SKM-1 treated with dmso at 0.1 percent for 144 hours (cell line): Measurements from ENCODE around the gene GPALPP1.
"Not testable (repeated sequence)": the region's sequence is repeated elsewhere in the genome, so short reads cannot be mapped to it uniquely, and the experiment has no call there.

ENCODE experiments used
- DNase-seq: peaks from one replicate; lab custom pipeline; 2025; ENCODE audit not compliant: unreplicated experiment; lab: John Stamatoyannopoulos, UW

The GPALPP1 gene

DNA sequence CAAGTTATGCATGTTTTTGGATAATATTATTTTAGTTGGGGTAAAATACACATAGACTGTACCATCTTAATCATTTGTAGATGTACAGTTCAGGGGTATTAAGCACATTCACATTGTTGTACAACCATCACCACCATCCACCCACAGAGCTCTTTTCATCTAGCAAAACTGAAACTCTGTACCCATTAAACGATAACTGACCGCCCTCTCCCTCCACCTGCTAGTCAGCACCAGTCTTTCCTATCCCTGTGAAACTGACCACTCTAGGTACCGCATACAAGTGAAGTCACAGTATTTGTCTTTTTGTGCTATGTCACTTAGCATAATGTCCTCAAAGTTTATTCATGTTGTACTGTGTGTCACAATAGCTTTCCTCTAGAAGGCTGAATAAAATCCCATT lies 70.7 kb downstream of the GPALPP1 start:
- DNase-seq = no peak

DNA sequence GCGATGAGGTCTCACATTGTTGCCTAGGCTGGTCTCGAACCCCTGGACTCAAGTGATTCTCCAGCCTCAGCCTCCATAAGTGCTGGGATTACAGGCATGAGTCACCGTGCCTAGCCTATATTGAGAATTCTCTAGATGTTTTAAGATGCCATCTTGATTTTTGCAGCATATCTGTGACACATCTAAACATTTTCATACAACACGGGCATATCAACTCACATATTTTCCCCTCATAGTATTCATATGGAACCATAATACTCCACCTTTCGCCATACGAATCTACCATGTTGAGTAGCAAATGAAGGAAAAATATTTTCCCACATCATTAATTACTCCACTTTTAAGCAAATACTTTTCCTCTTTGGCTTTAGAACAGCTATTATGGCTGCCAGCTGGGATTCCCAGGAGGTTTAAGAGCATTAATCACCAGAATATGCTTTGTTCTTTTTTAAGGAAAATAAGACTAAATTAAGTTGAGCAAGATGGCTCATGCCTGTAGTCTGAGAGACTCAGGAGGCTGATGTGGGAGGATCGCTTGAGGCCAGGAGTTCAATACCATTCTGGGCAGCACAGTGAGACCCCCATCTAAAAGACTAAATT lies 74.0 kb downstream of the GPALPP1 start:
- no peak for DNase-seq

DNA sequence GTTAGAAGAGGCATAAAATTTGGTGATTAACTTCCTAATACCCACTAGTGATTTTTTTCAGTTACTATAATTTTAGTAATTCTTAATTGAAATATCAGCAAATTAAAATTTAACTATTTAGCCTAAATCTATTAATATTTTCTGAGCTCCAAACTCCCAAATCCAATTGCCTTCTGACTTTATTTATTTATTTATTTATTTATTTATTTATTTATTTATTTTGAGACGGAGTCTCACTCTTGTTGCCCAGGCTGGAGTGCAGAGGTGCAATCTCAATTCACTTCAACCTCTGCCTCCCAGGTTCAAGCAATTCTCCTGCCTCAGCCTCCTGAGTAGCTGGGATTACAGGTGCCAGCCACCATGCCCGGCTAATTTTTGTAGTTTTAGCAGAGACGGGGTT lies 74.6 kb downstream of the GPALPP1 start:
- DNase-seq = not testable (repeated sequence)

DNA sequence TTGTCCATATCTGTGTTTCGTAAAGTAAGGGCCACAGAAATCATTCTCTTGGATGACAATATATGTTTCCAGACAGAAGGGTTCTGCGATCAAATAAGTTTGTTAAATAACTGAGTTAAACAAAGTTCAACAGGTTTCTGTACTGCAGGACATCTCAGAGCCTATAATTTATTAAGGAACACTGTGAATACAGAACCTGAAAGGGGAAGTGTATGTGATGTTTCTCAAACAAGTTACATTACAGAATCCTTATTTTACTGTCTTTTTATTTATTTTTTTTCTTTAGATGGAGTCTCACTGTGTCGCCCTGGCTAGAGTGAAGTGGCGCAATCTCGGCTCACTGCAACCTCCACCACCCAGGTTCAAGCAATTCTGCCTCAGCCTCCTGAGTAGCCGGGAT lies 75.6 kb downstream of the GPALPP1 start:
- DNase-seq = no peak

DNA sequence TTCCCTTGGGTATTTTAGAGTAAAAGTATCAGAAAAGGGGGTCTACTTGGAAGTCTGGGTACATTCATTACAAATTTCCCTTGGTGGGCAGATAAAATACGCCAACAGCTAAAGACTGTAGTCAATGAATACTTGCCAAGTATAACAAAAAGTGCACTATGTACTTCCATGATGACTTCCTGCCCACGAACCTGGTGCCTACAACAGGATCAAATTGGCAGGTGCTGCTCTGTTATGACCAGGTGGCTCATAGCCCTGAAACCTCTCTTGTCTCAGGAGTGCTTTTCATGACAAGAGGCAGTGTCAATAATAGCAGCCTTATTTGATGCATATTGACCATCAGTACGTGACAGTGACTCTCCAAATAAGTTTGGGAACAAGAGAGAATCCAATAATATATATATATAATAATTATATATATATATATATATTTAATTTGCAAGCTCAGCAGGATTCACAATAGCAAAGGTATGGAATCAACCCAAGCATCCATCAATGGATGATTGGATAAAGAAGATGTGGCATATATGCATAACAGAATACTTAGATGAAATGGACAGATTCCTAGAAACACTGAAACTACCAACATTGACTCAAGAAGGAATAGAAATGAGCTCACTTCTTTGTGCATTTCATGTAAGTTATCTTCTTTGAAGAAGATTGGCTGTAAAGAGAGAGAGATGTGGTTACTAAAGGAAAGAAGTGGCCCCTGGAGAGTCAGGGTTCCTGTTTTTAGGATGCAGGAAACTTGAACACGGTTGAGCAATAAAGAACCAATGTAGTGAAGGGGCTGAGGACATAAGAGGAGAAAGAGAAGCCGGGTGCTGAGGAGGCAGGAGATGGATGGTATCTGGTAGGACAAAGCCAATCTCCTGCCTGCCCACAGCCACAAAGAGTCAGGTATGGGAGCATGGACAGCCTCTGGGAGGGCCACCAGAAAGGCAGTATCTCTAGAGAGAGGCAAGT lies 79.0 kb downstream of the GPALPP1 start:
- peak; percentile 84 for DNase-seq

DNA sequence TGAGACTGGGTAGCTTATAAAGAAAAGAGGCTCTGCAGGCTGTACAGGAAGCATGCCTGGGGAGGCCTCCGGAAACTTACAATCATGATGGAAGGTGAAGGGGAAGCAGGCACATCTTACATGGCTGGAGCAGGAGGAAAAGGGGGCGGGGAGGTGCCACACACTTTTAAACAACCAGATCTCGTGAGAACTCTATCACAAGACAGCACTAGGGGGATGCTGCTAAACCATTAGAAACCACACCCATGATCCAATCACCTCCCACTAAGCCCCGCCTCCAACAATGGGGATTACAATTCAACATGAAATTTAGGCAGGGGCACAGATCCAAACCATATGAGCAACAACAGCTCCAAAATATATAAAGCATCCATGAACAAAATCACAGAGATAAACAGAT lies 84.5 kb downstream of the GPALPP1 start:
- no peak for DNase-seq

DNA sequence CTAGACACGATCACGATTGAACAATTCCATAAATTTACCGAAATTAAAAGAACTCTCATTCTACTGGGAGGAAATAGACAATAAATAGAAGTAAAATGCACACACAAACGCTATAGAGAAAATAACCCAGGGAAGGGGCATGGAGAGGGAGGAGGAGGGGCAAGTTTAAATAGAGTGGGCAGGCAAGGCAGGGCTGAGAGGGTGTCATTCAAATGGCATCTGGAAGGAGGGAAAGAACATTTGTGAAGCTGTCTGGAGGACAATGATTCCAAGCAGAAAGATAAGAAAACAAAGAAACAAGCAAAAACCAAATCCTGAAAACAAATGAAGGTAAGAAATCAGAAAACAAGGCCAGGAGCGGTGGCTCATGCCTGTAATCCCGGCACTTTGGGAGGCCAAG lies 85.4 kb downstream of the GPALPP1 start:
- DNase-seq = no peak

DNA sequence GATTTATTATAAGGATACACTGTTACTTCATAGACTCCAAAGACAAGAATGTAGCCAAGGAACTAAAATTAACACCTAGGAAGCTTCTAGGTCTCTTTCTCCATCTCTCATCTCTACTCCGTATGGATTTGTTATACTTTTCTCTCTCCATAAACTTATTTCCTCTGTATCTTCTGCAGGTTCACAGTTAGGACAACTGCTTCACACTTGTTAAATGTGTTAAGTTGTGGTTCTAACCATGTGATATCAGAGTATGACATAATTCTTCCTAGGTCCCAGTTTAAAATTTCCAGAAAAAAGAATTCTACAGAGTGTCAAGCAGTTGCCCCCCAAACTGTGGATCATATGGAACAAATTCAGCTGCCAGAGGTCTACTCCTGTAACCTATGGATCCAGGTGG lies 88.7 kb downstream of the GPALPP1 start:
- DNase-seq = no peak
